Measurements from ENCODE around the gene DNAJB2. TPM values are rescaled to one million over a fixed set of nuclear protein-coding genes. Genes with fewer than 3 reads are reported as not detected.

DNAJB2 gene
- total RNA-seq, 1 donor from 2014 or later, result 92.8 TPM

- peaks cover 0 to 14% of the 10 kb centered on the region in 2 donors for H3K36me3 ChIP-seq
- DNase-seq (ENCODE audit: extremely low spot score in 2 of 2), result no peak
- H3K4me1 ChIP-seq, result peaks cover 91% of the 10 kb centered on the region
- H3K27me3 ChIP-seq, result no peaks in the 10 kb centered on the region
- H3K9me3 ChIP-seq, result no peaks in the 10 kb centered on the region
- TF ChIP-seq, protein P1, sequence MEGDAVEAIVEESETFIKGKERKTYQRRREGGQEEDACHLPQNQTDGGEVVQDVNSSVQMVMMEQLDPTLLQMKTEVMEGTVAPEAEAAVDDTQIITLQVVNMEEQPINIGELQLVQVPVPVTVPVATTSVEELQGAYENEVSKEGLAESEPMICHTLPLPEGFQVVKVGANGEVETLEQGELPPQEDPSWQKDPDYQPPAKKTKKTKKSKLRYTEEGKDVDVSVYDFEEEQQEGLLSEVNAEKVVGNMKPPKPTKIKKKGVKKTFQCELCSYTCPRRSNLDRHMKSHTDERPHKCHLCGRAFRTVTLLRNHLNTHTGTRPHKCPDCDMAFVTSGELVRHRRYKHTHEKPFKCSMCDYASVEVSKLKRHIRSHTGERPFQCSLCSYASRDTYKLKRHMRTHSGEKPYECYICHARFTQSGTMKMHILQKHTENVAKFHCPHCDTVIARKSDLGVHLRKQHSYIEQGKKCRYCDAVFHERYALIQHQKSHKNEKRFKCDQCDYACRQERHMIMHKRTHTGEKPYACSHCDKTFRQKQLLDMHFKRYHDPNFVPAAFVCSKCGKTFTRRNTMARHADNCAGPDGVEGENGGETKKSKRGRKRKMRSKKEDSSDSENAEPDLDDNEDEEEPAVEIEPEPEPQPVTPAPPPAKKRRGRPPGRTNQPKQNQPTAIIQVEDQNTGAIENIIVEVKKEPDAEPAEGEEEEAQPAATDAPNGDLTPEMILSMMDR (IDR thresholded peaks at IDR 0.05), result no peak
- TF ChIP-seq POLR2A (IDR thresholded peaks at IDR 0.05) (no peak), POLR2AphosphoS5 (IDR thresholded peaks at IDR 0.05; ENCODE audit: insufficient read depth in 1 of 2, low read depth in 1 of 2) (no peak)
- intact Hi-C loops (cut with DNase I), result no loop called here
- peak overlapping the region; percentile 81 for H3K27ac ChIP-seq
- peak overlapping the region in 1 of 2 donors; percentile 11 for H3K4me3 ChIP-seq
These were observed 30.3 kb upstream of the DNAJB2 start for GRCh38 chr2:219248845-219249202.

DNA sequence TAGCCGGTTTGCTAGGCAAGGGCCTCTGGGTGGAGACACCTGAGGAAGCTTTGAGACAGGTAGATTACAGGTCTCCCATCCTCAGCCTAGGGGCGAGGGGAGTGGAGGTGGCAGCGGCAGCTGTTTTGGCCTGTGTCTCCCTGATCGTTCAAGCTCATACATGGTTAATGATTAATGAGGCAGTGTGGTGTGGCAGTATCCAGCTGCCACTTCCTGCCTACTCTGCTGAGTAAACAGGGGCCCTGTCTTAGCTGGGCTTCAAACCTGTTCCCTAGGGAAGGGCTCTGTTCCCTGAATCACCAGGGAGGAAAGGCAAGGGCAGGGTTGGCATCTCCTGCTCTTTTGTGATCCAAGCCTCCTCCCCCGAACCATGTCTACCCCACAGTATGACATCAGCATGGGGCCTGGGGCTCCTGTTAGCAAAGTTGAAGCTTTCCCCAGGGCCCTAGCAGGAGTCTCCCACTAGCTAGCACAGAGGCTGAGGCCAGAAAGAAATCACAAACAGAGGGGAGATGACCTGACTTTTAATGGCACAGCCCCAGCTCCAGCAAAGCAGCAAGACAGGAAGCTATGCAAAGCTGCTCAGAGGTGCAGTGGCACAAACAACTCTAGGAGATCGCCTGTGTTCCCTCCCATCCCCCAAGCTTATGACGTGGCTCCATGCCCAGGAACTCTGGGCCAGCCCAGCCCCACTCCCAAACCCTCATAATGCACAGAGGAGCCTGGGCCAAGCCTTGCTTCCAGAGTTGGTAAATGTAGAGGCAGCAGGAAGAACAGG lies 29.8 kb upstream of the DNAJB2 start:
- H3K4me3 ChIP-seq, result peak overlapping the region in 1 of 2 donors; percentile 11
- no peaks in the 10 kb centered on the region for H3K9me3 ChIP-seq
- DNase-seq (ENCODE audit: extremely low spot score in 2 of 2), result peak in 1 of 2 donors; percentile 93
- H3K4me1 ChIP-seq, result peaks cover 88% of the 10 kb centered on the region
- H3K27ac ChIP-seq, result peak overlapping the region; percentile 81
- H3K27me3 ChIP-seq, result no peaks in the 10 kb centered on the region
- peak; percentile 51 to 63 for TF ChIP-seq POLR2AphosphoS5 (IDR thresholded peaks at IDR 0.05; ENCODE audit: insufficient read depth in 1 of 2, low read depth in 1 of 2)
- TF ChIP-seq, protein P1 (IDR thresholded peaks at IDR 0.05), result no peak
- no peak for TF ChIP-seq POLR2A (IDR thresholded peaks at IDR 0.05)
- H3K36me3 ChIP-seq, result peaks cover 0 to 14% of the 10 kb centered on the region in 2 donors
- intact Hi-C loops (cut with DNase I), result no loop called here

GRCh38 chr2:219250049-219250781 lies 29.0 kb upstream of the DNAJB2 start:
- no peak for TF ChIP-seq POLR2A (IDR thresholded peaks at IDR 0.05)
- TF ChIP-seq, protein P1 (IDR thresholded peaks at IDR 0.05), result no peak
- TF ChIP-seq POLR2AphosphoS5 (IDR thresholded peaks at IDR 0.05; ENCODE audit: insufficient read depth in 1 of 2, low read depth in 1 of 2), result no peak
- Histone ChIP-seq H3K27me3 (no peaks in the 10 kb centered on the region), H3K4me1 (peaks cover 90% of the 10 kb centered on the region), H3K36me3 (peaks cover 0 to 14% of the 10 kb centered on the region in 2 donors), H3K4me3 (no peak overlapping the region), H3K27ac (peak overlapping the region; percentile 81), H3K9me3 (no peaks in the 10 kb centered on the region)
- intact Hi-C loops (cut with DNase I), result no loop called here
- DNase-seq (ENCODE audit: extremely low spot score in 2 of 2), result no peak

- Histone ChIP-seq H3K27ac (peak overlapping the region; percentile 81), H3K36me3 (peaks cover 0 to 14% of the 10 kb centered on the region in 2 donors), H3K4me3 (peak overlapping the region in 1 of 2 donors; percentile 69), H3K27me3 (no peaks in the 10 kb centered on the region), H3K4me1 (peaks cover 79% of the 10 kb centered on the region), H3K9me3 (no peaks in the 10 kb centered on the region)
- no peak for DNase-seq (ENCODE audit: extremely low spot score in 2 of 2)
- TF ChIP-seq POLR2AphosphoS5 (IDR thresholded peaks at IDR 0.05; ENCODE audit: insufficient read depth in 1 of 2, low read depth in 1 of 2), result no peak
- TF ChIP-seq POLR2A (IDR thresholded peaks at IDR 0.05), result no peak
- TF ChIP-seq, protein P1 (IDR thresholded peaks at IDR 0.05), result no peak
- intact Hi-C loops (cut with DNase I), result no loop called here
These were observed 27.5 kb upstream of the DNAJB2 start for GRCh38 chr2:219251656-219252055.

Data from vagina (tissue), 2 donors.